Ovary (tissue), 3 donors: ENCODE data around the gene MFN1.

Source experiments
- CTCF ChIP-seq, 3 donors: fragments of 450-650 bp in 2 of 3; fragments of 200-600 bp in 1 of 3; IDR thresholded peaks; one replicate each; pipeline versions ENCODE4 v1.5.1 to v1.8.0; 2016 to 2022; ENCODE audit warnings: antibody characterized with exemption in 3 of 3, mild to moderate bottlenecking in 1 of 3
- EP300 ChIP-seq: sonication (generic); formaldehyde crosslinking; IDR thresholded peaks from one replicate; pipeline ENCODE4 v1.6.1; 2017; ENCODE audit warnings: antibody characterized with exemption
- POLR2A ChIP-seq: fragments of 450-650 bp; IDR thresholded peaks from one replicate; pipeline ENCODE4 v1.6.1; 2017; ENCODE audit warnings: antibody characterized with exemption, mild to moderate bottlenecking, moderate library complexity
- donor health status: DM: no; HTN: no; CAD: no.

- TF ChIP-seq CTCF (IDR thresholded peaks at IDR 0.05) (no peak), POLR2A (no peak), EP300 (no peak)
These were observed 28.6 kb upstream of the MFN1 start for GRCh38 chr3:179318876-179319275.
